ENCODE measurements around the gene UBE2M.
"Not testable (repeated sequence)": the region's sequence is repeated elsewhere in the genome, so short reads cannot be mapped to it uniquely, and the experiment has no call there.

The UBE2M gene

GRCh38 chr19:58542641-58543372 lies 15.6 kb downstream of the UBE2M start:
- not testable (repeated sequence) for DNase-seq (ENCODE audit: low spot score)

DNA sequence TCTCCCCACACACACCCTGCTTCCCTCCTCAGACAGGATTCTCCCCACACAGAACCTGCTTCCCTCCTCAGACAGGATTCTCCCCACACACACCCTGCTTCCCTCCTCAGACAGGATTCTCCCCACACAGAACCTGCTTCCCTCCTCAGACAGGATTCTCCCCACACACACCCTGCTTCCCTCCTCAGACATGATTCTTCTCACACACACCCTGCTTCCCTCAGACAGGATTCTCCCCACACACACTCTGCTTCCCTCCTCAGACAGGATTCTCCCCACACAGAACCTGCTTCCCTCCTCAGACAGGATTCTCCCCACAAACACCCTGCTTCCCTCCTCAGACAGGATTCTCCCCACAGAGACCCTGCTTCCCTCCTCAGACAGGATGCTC lies 19.2 kb downstream of the UBE2M start:
- not testable (repeated sequence) for DNase-seq (ENCODE audit: low spot score)

- peak; percentile 81 for DNase-seq (ENCODE audit: low spot score)
These were observed 19.9 kb downstream of the UBE2M start for GRCh38 chr19:58538257-58539168.

- no peak for DNase-seq (ENCODE audit: low spot score)
These were observed 21.3 kb downstream of the UBE2M start for GRCh38 chr19:58536852-58537798.

DNA sequence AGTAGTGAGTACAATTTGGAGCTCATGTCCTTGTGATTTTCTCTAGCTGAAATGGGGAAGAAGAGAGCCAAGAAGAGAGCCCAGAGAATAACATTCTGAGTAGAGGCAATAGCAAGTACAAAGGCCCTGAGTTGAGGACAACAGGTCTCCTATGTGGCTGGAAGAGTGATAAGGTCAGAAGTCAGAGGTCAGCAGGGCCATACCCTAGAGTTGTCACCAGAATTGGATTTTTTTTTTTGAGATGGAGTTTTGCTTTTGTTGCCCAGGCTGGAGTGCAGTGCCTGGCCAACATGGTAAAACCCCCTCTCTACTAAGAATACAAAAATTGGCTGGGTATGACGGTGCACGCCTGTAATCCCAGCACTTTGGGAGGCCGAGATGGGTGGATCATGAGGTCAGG lies 22.6 kb downstream of the UBE2M start:
- no peak for DNase-seq (ENCODE audit: low spot score)

- DNase-seq (ENCODE audit: low spot score), result no peak
These were observed 27.2 kb downstream of the UBE2M start for GRCh38 chr19:58531034-58531840.

DNA sequence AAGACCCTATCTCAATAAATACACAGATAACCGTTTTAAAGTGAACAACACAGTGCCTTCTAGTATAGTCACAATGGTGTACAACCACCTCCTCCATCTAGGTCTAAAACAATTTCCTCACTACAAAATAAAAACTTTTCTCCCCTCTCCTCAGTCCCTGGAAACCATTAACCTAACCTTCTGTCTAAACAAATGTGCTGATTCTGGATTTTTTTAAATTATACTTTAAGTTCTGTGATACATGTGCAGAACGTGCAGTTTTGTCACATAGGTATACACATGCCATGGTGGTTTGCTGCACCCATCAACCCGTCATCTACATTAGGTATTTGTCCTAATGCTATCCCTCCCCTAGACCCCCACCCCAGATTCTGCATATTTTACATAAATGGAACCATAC lies 29.0 kb downstream of the UBE2M start:
- DNase-seq (ENCODE audit: low spot score), result no peak

DNA sequence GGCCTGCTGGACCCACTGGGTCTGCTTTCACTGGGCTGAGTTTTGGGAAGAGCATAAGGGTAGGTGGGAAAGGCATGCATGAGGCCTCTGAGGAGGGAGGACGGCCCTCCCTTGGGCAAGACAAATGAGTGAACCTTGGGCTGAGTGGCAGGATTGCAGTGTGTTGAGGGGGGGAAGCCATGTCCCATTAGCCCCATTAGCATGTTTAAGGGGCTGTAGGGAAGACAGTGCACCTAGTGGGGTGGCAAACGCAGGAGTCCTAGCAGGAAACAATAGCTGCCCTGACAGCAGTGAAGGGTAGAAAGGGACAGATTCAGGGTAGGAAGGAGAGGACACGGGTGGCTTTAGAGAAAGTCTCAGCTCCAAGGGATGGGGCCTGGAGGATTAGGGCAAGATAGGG lies 35.7 kb downstream of the UBE2M start:
- DNase-seq (ENCODE audit: low spot score), result no peak

GRCh38 chr19:58521651-58522050 lies 36.8 kb downstream of the UBE2M start:
- no peak for DNase-seq (ENCODE audit: low spot score)

GRCh38 chr19:58520257-58520599 lies 38.2 kb downstream of the UBE2M start:
- DNase-seq (ENCODE audit: low spot score), result no peak

GRCh38 chr19:58519355-58520256 lies 38.8 kb downstream of the UBE2M start, which contains the start of gene ZBTB45:
Gene ZBTB45, minus strand, starts transcription at chr19:58519810. Its CDS starts 2,137 bp downstream, at chr19:58517673.
- DNase-seq (ENCODE audit: low spot score), result peak; percentile 91

DNA sequence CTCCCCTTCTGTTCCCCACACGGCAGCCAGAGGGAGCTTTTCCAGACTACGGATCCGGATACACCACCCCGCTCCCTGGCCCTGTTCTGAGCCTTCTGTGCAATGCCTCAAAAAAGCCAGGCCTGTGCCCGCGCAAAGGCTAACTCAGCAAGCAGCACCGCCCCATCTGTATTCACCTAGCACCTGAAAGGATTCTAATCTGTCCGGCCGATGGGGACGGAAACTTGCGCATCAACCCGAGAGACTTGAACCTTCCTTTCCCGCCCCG lies 39.4 kb downstream of the UBE2M start:
- peak; percentile 68 for DNase-seq (ENCODE audit: low spot score)

GRCh38 chr19:58518256-58519086 lies 39.9 kb downstream of the UBE2M start:
- no peak for DNase-seq (ENCODE audit: low spot score)

- no peak for DNase-seq (ENCODE audit: low spot score)
These were observed 41.2 kb downstream of the UBE2M start for GRCh38 chr19:58516964-58517833.

- no peak for DNase-seq (ENCODE audit: low spot score)
These were observed 42.1 kb downstream of the UBE2M start for GRCh38 chr19:58516246-58516836.

GRCh38 chr19:58515259-58515658 lies 43.2 kb downstream of the UBE2M start:
- DNase-seq (ENCODE audit: low spot score), result no peak

- DNase-seq (ENCODE audit: low spot score), result no peak
These were observed 43.8 kb downstream of the UBE2M start for GRCh38 chr19:58514564-58515022.
